ENCODE data around the gene TBC1D26.
"Not testable (repeated sequence)": the region's sequence is repeated elsewhere in the genome, so short reads cannot be mapped to it uniquely, and the experiment has no call there.

- not testable (repeated sequence) for TF ChIP-seq CTCF (IDR thresholded peaks at IDR 0.05; ENCODE audit: insufficient read depth, low read depth, low read length); EZH2 (IDR thresholded peaks at IDR 0.05; ENCODE audit: insufficient read depth, low read length)
Observed at GRCh38 chr17:15716601-15717563, 15.2 kb upstream of the TBC1D26 start.
